Fibroblast of pulmonary artery (primary cell): ENCODE results near the gene DNAJC6.
"Not testable (repeated sequence)": the region's sequence is repeated elsewhere in the genome, so short reads cannot be mapped to it uniquely, and the experiment has no call there.

Source experiments
- DNase-seq: peaks from one replicate; pipeline ENCODE4 v3.0.0-alpha.2; 2010; ENCODE audit warnings: low read depth
- H3K4me3 ChIP-seq: replicated peaks from 2 replicates; pipeline ENCODE4 v1.5.1; 2011; ENCODE audit warnings: low read depth, mild to moderate bottlenecking, control low read depth, low read length, moderate library complexity
- TF ChIP-seq, protein P1 (sequence below): IDR thresholded peaks from 2 replicates; pipeline ENCODE4 v1.5.1; 2011; ENCODE audit warnings: mild to moderate bottlenecking, control low read depth, low read length, inconsistent platforms; ENCODE audit errors: missing control alignments

DNAJC6 gene

DNA sequence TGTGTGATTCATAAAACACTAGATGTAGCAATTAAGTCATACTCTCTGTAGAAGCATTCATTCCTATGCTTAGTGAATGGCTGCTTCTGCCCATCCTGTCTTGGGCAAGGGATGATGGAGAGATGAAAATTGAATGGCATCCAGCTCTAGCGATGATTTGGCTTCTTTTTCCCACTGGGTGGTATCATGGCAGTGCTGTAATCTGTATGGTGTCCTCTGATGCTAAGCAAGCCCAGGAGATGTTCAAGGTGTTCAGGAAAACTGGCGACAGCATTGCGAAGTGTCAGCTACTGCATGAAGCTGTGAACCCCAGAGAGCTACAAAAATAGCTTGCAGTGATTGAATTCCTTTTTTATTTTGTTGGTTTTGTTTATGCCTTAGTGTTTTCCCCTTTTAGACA lies 62.2 kb downstream of the DNAJC6 start:
- TF ChIP-seq, protein P1, sequence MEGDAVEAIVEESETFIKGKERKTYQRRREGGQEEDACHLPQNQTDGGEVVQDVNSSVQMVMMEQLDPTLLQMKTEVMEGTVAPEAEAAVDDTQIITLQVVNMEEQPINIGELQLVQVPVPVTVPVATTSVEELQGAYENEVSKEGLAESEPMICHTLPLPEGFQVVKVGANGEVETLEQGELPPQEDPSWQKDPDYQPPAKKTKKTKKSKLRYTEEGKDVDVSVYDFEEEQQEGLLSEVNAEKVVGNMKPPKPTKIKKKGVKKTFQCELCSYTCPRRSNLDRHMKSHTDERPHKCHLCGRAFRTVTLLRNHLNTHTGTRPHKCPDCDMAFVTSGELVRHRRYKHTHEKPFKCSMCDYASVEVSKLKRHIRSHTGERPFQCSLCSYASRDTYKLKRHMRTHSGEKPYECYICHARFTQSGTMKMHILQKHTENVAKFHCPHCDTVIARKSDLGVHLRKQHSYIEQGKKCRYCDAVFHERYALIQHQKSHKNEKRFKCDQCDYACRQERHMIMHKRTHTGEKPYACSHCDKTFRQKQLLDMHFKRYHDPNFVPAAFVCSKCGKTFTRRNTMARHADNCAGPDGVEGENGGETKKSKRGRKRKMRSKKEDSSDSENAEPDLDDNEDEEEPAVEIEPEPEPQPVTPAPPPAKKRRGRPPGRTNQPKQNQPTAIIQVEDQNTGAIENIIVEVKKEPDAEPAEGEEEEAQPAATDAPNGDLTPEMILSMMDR: no peak
- H3K4me3 ChIP-seq: no peak overlapping the region
- DNase-seq: no peak

DNA sequence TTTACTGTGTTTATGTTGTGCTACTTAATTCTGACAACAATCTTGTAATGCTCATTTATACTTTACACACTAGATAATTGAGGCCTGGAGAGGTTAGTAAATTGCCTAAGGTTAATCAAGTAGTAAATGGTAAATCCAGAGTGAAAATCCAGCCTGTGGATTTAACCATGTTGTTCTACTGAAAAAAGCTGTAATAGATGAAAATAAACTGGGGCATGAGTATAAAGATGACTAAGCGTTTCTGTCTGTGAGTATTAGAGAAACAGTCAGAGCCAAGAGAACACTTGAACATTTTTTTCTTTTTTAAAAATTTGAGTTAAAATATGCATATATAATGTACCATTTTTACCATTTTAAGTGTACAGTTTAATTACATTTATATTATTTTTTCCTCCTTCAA lies 63.2 kb downstream of the DNAJC6 start:
- peak; percentile 11 for DNase-seq
- H3K4me3 ChIP-seq: no peak overlapping the region
- TF ChIP-seq, protein P1: no peak

DNA sequence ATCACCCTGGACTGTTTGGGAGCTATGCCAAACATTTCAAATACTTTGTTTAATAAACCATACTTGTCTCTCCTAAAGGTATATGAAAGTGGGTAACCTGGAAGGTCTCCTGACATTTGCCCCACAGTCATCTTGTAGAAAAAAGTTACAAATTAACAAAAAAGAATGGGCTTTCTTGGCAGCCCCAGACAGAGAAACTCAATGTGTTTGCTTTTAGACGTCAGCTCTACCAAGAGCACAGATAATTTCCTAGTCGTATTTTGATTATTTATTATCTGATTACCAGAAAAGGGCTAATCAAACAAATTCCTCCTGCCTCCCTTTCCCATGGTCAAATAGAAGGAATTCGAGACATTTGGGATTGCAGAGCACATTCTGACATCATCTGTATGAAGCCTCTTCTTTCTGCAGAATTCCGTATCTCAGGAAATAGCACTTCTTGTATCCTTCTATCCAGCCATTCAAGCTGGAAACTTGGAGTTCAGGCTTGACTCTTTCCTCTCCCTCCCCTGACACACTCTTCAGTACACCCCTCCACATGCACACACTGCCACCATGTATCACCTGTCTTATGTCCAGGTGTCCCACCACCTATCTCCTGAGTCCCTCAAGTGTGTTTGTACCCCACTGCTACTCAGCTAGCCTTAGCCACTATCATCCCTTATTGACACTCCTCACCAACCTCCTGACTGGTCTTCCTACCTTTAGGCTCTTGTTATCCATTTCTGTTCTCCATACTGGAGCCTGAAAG lies 68.3 kb downstream of the DNAJC6 start:
- DNase-seq: no peak
- TF ChIP-seq, protein P1: no peak
- no peak overlapping the region for H3K4me3 ChIP-seq

DNA sequence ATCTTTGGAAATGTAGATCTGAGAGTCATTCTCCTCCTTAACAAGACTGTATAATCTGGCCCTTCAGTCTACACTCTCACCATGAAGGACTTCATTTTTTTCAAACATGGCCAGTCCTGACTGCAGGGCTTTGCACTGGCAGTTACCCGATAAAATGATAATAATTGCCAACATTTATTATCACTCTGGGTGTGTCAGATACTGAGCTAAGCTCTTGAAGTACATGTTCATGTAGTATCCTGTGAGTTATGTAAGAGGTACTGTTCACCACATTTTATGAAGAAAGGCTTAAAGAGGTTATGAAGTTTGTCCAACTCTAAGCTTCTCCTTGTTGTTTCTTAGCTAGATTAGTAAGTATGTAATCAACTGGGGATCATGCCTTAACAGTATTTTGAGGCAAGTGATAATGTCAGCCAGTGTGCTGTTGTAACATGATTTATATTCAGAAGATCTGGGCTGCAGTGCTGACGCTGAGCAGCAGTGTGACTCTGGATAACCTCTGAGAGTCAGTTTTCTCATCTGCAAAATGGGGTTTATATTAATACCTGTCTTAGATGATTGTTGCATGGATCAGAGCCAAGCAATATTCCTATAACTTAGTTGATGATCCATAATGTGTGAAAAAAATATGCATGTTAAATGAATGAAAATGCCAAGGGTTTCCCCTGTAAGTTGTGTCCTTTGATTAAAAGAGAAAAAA lies 69.1 kb downstream of the DNAJC6 start:
- no peak for DNase-seq
- H3K4me3 ChIP-seq: no peak overlapping the region
- TF ChIP-seq, protein P1: no peak

DNA sequence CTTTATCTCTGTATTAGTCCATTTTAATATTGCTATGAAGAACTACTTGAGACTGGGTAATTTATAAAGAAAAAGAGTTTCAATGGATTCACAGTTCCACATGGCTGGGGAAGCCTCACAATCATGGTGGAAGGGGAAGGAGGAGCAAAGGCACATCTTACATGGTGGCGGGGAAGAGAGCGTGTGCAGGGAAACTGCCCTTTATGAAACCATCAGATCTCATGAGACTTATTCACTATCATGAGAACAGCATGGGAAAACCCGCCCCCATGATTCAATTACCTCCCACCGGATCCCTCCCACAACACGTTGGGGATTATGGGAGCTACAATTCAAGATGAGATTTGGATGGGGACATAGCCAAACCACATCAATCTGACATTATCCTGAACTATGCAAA lies 75.1 kb downstream of the DNAJC6 start:
- H3K4me3 ChIP-seq, DNase-seq: not testable (repeated sequence)

DNA sequence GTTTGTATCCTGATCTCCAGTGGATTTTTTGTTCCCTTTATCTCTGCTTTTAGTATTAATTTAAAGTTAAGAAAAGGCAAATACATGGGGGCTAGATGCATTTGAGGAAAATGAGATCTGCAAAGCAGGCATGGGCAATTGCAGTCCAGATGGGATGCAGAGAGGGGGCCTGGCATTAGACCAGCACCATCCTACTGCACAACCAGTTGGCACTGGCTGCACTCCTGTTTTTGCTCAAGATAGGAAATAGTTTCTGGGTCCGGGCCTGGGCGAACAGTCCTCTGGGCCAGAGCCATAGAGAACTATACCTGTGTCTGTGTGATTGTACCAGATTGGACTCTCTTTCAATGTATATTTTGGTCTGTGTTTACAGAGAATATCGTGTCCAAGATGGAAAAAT lies 77.1 kb downstream of the DNAJC6 start:
- TF ChIP-seq, protein P1: no peak
- H3K4me3 ChIP-seq: no peak overlapping the region
- no peak for DNase-seq

DNA sequence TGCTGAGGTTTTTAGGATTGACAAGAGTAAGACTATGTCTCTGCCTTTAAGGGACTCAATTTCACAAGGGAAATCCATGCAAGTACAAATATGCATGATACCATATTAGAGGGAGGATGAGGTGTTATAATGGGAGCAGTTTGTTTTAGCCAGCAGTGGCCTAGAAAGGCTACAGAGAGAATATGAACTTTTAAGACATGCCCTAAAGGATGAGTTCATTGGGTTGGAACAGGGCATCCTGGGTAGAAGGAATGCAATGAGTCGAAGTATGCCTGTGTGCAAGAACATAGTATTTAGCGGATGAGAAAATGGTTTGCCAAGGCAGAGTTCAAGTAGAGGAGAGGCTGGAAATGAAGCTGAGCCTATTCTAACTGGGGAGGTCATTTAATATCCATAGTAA lies 78.5 kb downstream of the DNAJC6 start:
- H3K4me3 ChIP-seq: no peak overlapping the region
- DNase-seq: no peak
- TF ChIP-seq, protein P1: no peak
